Heart left ventricle (tissue), 13 donors: ENCODE data around the gene PLEKHD1.

Experiments
- POLR2A ChIP-seq, 2 donors: fragments of 450-650 bp; IDR thresholded peaks; one replicate each; pipeline ENCODE4 v1.6.1; 2017; ENCODE audit warnings: antibody characterized with exemption in 2 of 2, mild to moderate bottlenecking in 2 of 2, moderate library complexity in 2 of 2
- TF ChIP-seq, protein P1 (sequence below), 12 donors: fragments of 200-600 bp; sonication (generic) in 4 of 12; IDR thresholded peaks; one replicate each; pipeline versions ENCODE4 v1.5.0 to v1.8.0; 2018 to 2022; ENCODE audit warnings: antibody characterized with exemption in 12 of 12, mild to moderate bottlenecking in 5 of 12
- donor health status: ischemic (EF 13 %, LVEDD 7.1; RV severe dilation, severe dysfunction).
- donor health status: DM: no; HTN: yes; CAD: no.
- donor health status: DM: no; HTN: no; CAD: no.
- donor health status: ischemic (EF 25% LVEDD 6.9; RV normal size, moderate dysfunction).
- donor health status: ischemic (EF 25% LVEDD 5.7; RV mildly dilated, moderate dysfunction).
- donor health status: ischemic (EF 35%, LVEDD 5.7; RV mildly dilated, moderate dysfunction).
- donor health status: nonischemic (EF 11% LVEDD 7.7; RV severe dilation, severe dysfunction).
- donor health status: DM: yes; HTN: yes; CAD: no.
- donor health status: PGD.
- donor health status: ischemic (EF 29% LVEDD 5.4; RV normal size, mild dysfunction).
- donor health status: nonischemic (EF 23%, LVEDD 6.1; RV moderate dilation, normal function).

DNA sequence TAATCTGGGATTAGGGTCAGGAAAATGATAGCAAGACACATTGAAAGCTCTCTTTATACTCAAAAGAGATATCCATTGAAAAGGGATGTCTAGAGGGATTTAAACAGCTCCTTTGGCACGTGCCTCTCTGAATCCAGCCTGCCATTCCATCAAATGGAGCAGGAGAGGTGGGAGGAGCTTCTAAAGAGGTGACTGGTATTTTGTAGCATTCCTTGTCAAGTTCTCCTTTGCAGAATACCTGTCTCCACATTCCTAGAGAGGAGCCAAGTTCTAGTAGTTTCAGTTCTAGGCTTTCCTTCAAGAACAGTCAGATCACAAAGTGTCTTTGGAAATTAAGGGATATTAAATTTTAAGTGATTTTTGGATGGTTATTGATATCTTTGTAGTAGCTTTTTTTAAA, 25.4 kb upstream of the PLEKHD1 start:
- TF ChIP-seq, protein P1, sequence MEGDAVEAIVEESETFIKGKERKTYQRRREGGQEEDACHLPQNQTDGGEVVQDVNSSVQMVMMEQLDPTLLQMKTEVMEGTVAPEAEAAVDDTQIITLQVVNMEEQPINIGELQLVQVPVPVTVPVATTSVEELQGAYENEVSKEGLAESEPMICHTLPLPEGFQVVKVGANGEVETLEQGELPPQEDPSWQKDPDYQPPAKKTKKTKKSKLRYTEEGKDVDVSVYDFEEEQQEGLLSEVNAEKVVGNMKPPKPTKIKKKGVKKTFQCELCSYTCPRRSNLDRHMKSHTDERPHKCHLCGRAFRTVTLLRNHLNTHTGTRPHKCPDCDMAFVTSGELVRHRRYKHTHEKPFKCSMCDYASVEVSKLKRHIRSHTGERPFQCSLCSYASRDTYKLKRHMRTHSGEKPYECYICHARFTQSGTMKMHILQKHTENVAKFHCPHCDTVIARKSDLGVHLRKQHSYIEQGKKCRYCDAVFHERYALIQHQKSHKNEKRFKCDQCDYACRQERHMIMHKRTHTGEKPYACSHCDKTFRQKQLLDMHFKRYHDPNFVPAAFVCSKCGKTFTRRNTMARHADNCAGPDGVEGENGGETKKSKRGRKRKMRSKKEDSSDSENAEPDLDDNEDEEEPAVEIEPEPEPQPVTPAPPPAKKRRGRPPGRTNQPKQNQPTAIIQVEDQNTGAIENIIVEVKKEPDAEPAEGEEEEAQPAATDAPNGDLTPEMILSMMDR (IDR thresholded peaks at IDR 0.05), result no peak
- no peak for TF ChIP-seq POLR2A (IDR thresholded peaks at IDR 0.05)
